Effector memory CD4-positive, alpha-beta T cell (primary cell): ENCODE data around the gene ZNF625.

Experiments
- DNase-seq, 3 donors: peaks; one replicate each; pipeline ENCODE4 v3.0.0-alpha.2; 2020
- H3K27ac ChIP-seq: 2 replicates; pipeline ENCODE4 v1.7.0; 2013; ENCODE audit warnings: mild to moderate bottlenecking, low read length, moderate library complexity; ENCODE audit not compliant: insufficient read depth, poor library complexity, severe bottlenecking
- H3K27me3 ChIP-seq: replicated peaks from 2 replicates; pipeline ENCODE4 v1.7.0; 2013; ENCODE audit warnings: mild to moderate bottlenecking, low read length; ENCODE audit not compliant: insufficient read depth, control insufficient read depth, poor library complexity, severe bottlenecking
- H3K36me3 ChIP-seq: 2 replicates; pipeline ENCODE4 v1.7.0; 2013; ENCODE audit warnings: mild to moderate bottlenecking, low read length, moderate library complexity; ENCODE audit not compliant: control insufficient read depth, insufficient read depth
- H3K4me1 ChIP-seq: 2 replicates; pipeline ENCODE4 v1.7.0; 2013; ENCODE audit warnings: low read length, mild to moderate bottlenecking; ENCODE audit not compliant: control insufficient read depth, insufficient read depth, poor library complexity, severe bottlenecking
- H3K4me3 ChIP-seq: 2 replicates; pipeline ENCODE4 v1.7.0; 2013; ENCODE audit warnings: low read length, low read depth, mild to moderate bottlenecking; ENCODE audit not compliant: insufficient read depth, poor library complexity, severe bottlenecking
- H3K9me3 ChIP-seq: 2 replicates; pipeline ENCODE4 v1.7.0; 2013; ENCODE audit warnings: mild to moderate bottlenecking, low read length, moderate library complexity; ENCODE audit not compliant: control insufficient read depth
- total RNA-seq, 3 donors: gene quantifications; one replicate each; lab custom pipeline; 2026; lab: John Stamatoyannopoulos, UW

ZNF625 gene
- total RNA-seq, result 0 to 0.19 (median 0) reads per million in 3 donors

DNA sequence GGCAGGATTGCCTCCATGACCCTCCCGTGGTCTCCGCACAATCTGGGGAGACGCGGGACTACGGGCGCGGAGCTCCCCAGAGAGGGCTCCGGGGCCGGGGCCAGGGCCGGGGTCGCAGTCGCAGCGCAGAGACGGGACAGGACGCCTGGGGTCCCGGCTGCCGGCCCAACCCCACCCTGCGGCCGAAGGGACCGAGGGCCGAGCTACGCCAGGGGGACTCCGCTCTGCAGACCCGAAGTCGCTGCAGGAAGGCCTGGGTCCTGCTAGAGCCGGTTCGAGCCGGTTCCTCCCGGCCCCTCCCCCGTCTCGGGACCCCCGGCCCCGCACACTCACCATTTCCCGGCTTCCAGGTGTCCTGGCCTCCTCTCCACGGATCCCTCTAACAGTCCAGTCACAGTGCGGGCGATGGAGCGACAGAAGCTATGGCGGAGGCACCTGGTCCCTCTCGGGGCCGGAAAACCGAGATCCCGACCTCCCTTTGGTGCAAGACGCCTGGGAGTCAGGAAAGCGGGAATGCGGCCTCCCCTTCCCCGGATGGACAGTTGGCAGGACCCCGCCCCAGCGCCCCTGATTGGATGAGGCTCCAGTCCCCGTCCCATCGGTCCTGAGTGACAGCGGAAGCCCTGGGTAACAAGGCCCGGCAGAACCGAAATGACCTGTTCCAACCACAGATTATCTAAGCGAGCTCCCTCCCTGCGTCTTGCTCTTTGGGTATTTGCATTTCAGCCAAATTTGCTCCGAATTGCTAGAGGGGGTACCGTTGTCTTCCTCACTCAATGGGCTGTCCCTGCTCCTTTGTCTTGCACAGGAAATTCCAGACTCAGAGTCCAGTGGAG lies at the start of gene ZNF625:
Gene ZNF625 (minus strand): TSS at position 512 of the 836 bp plus-strand sequence. CDS start 176 bp downstream, at position 336.
- Histone ChIP-seq H3K27me3 (no peaks in the 10 kb centered on the region), H3K4me3 (peak within 1 kb of the TSS; percentile 72), H3K36me3 (no peaks in the 10 kb centered on the region), H3K9me3 (no peaks in the 10 kb centered on the region), H3K4me1 (no peaks in the 10 kb centered on the region), H3K27ac (peak within 1 kb of the TSS; percentile 3)
- DNase-seq, result no peak

DNA sequence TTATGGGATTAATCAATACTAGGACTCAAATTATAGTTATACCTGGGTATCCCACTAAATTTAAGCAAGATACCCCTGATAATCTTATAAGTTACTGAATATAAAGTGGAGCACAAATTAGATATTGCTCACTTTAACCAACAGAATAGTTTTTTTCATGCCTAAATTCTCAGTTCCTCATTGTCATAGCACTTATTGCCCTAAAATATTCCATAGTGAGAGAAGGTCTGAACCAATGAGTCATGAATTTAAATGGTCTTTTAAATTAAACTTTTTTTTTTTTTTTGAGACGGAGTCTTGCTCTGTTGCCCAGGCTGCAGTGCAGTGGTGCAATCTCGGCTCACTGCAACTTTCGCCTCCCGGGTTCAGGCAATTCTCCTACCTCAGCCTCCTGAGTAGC lies 48.8 kb upstream of the ZNF625 start:
- H3K27me3 ChIP-seq, result no peaks in the 10 kb centered on the region
- H3K9me3 ChIP-seq, result peaks cover 17% of the 10 kb centered on the region
- no peaks in the 10 kb centered on the region for H3K4me1 ChIP-seq

DNA sequence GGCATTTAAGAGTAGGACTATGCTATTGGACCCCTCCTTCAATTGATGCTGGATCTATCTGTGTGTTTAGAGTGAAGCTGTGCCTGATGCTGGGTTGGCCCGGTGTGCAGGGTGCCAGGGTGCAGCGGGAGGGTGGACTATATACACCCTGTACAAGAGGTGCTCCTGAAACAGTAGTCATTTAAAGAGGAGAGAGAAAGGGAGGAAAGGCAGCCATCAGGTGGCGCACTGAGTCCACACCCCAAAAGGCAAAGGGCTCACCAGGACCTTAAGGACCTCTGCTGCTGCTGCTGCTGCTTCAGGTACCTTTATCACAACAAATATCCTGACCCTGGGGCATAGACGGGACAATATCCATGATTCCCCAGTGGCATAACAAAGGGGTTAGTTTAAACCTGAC lies 45.7 kb upstream of the ZNF625 start:
- Histone ChIP-seq H3K27me3 (no peaks in the 10 kb centered on the region), H3K4me1 (no peaks in the 10 kb centered on the region), H3K4me3 (no peak overlapping the region), H3K9me3 (peaks cover 6% of the 10 kb centered on the region), H3K36me3 (peaks cover 2% of the 10 kb centered on the region), H3K27ac (no peak overlapping the region)
- peak; percentile 5 to 34 (median 16) for DNase-seq

More for the DNA sequence above, 48.8 kb upstream of the ZNF625 start:
- H3K27ac ChIP-seq, result no peak overlapping the region
- DNase-seq, result no peak
- H3K36me3 ChIP-seq, result peaks cover 3% of the 10 kb centered on the region
- H3K4me3 ChIP-seq, result no peak overlapping the region

- H3K9me3 ChIP-seq, result no peaks in the 10 kb centered on the region
Observed at GRCh38 chr19:12199757-12200419, 43.4 kb upstream of the ZNF625 start.

GRCh38 chr19:12198136-12198535 lies 41.6 kb upstream of the ZNF625 start:
- Histone ChIP-seq H3K27me3 (no peaks in the 10 kb centered on the region), H3K4me1 (peaks cover 2% of the 10 kb centered on the region), H3K36me3 (no peaks in the 10 kb centered on the region), H3K9me3 (peaks cover 11% of the 10 kb centered on the region), H3K27ac (no peak overlapping the region), H3K4me3 (no peak overlapping the region)
- DNase-seq, result no peak

More at GRCh38 chr19:12199757-12200419, 43.4 kb upstream of the ZNF625 start:
- no peak overlapping the region for H3K27ac ChIP-seq
- H3K27me3 ChIP-seq, result no peaks in the 10 kb centered on the region
- no peaks in the 10 kb centered on the region for H3K36me3 ChIP-seq
- DNase-seq, result no peak
- H3K4me3 ChIP-seq, result no peak overlapping the region
- H3K4me1 ChIP-seq, result no peaks in the 10 kb centered on the region

DNA sequence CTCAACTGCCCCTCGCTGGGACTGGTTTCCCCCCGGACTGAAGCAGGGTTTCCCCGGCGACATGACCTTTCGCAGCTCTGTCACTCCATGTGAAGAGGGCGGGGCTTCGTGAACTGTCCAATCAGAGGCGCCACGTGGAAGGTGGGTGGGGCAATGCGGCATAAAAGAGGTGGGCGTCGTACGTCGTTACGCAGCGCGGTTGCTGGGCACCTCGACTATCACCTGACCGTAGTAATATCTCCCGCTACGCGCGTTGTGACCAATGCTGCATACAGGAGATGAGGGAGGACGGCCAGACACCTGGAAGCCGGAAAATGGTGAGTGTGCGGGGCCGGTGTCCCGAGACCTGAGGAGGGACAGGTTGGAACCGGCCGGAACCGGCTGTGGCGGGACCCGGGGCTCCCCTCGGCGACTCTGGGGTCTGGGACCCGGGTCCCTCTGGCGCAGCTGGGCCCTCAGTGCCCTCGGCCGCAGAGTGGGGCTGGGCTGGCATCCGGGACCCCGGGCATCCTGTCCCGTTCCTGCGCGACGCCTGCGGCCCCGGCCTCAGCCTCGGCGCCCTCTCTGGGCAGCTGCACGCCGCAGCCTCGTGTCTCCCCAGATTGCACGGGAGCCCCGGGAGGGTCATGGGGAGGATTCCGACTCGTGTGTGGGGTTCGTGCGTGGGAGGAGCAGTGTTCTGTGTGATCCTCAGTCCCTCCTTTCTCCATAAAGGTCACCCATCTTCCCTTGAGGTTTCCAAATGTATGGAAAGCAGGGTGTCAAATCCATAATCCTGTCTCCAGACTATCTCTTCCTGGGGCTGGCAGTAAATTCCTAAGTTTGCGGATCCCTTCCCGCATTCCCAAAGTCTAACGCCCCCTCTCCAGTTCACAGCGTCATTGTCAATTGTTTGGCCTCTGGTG lies 38.5 kb upstream of the ZNF625 start:
- H3K27me3 ChIP-seq, result no peaks in the 10 kb centered on the region
- H3K4me1 ChIP-seq, result peaks cover 2% of the 10 kb centered on the region
- DNase-seq, result peak; percentile 20 to 47 (median 24)
- peaks cover 9% of the 10 kb centered on the region for H3K36me3 ChIP-seq
- H3K4me3 ChIP-seq, result peak overlapping the region; percentile 15
- H3K27ac ChIP-seq, result no peak overlapping the region
- peaks cover 17% of the 10 kb centered on the region for H3K9me3 ChIP-seq

DNA sequence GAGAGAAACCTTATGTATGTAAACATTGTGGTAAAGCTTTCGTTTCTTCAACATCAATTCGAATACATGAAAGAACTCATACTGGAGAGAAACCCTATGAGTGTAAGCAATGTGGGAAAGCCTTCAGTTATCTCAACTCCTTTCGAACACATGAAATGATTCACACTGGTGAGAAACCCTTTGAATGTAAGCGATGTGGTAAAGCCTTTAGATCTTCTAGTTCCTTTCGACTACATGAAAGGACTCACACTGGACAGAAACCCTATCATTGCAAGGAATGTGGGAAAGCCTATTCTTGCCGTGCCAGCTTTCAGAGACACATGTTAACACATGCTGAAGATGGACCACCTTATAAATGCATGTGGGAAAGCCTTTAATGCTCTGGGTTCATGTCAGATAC lies 31.1 kb upstream of the ZNF625 start:
- Histone ChIP-seq H3K27ac (no peak overlapping the region), H3K4me1 (no peaks in the 10 kb centered on the region), H3K4me3 (no peak overlapping the region), H3K9me3 (peaks cover 74% of the 10 kb centered on the region), H3K36me3 (peaks cover 62% of the 10 kb centered on the region), H3K27me3 (no peaks in the 10 kb centered on the region)
- DNase-seq, result no peak

- no peaks in the 10 kb centered on the region for H3K27me3 ChIP-seq
- no peak overlapping the region for H3K4me3 ChIP-seq
- H3K9me3 ChIP-seq, result peaks cover 30% of the 10 kb centered on the region
- H3K4me1 ChIP-seq, result no peaks in the 10 kb centered on the region
- no peak overlapping the region for H3K27ac ChIP-seq
- peaks cover 35% of the 10 kb centered on the region for H3K36me3 ChIP-seq
- no peak for DNase-seq
Observed at GRCh38 chr19:12180377-12180776, 23.8 kb upstream of the ZNF625 start.

- Histone ChIP-seq H3K4me3 (no peak overlapping the region), H3K27me3 (no peaks in the 10 kb centered on the region), H3K9me3 (no peaks in the 10 kb centered on the region), H3K36me3 (peaks cover 17% of the 10 kb centered on the region), H3K27ac (no peak overlapping the region), H3K4me1 (peaks cover 6% of the 10 kb centered on the region)
- DNase-seq, result no peak
Observed at GRCh38 chr19:12166626-12167025, 10.1 kb upstream of the ZNF625 start.
